SK-N-SH treated with all-trans-retinoic acid at 6 μM for 48 hours (cell line): ENCODE results near the gene VSIG4.
"Not testable (repeated sequence)": the region's sequence is repeated elsewhere in the genome, so short reads cannot be mapped to it uniquely, and the experiment has no call there.

Source experiments
- ATAC-seq: fragments of 200-7000 bp; cut with Tn5 transposase; 3 replicates; pipeline ENCODE4 v1.9.1; 2020; ENCODE audit warnings: mild to moderate bottlenecking, moderate library complexity
- BACH2 ChIP-seq: fragments of 250-450 bp; sonication (Bioruptor Pico); IDR thresholded peaks from 2 replicates; pipeline ENCODE4 v1.9.0; 2021; ENCODE audit warnings: mild to moderate bottlenecking, borderline replicate concordance
- ISL1 ChIP-seq: fragments of 250-450 bp; sonication (Bioruptor Pico); IDR thresholded peaks from 2 replicates; pipeline ENCODE4 v2.1.2; 2022; ENCODE audit warnings: mild to moderate bottlenecking, moderate library complexity
- TSHZ2 ChIP-seq: fragments of 250-450 bp; sonication (Bioruptor Pico); IDR thresholded peaks from 2 replicates; pipeline ENCODE4 v1.5.0; 2020; ENCODE audit warnings: mild to moderate bottlenecking, moderate library complexity
- ZNF565 ChIP-seq: fragments of 450-650 bp; formaldehyde crosslinking; conservative IDR thresholded peaks from 2 replicates; pipeline ENCODE4 v1.5.0; 2020; ENCODE audit warnings: low read depth, mild to moderate bottlenecking, moderate library complexity

VSIG4 gene

GRCh38 chrX:65976161-65976560, 63.7 kb downstream of the VSIG4 start (continued):
- no peak for TF ChIP-seq BACH2 (CRISPR knock-in tag)
- TF ChIP-seq ZNF565 = no peak
- TF ChIP-seq TSHZ2 (CRISPR knock-in tag) = no peak
- no peak for TF ChIP-seq ISL1 (CRISPR knock-in tag)

- ATAC-seq = not testable (repeated sequence)
Measured at GRCh38 chrX:65975161-65975751, 64.6 kb downstream of the VSIG4 start.
